ENCODE measurements around the gene FAM83G.
"Not testable (repeated sequence)": the region's sequence is repeated elsewhere in the genome, so short reads cannot be mapped to it uniquely, and the experiment has no call there.

- TF ChIP-seq REST (IDR thresholded peaks at IDR 0.05; ENCODE audit: low read depth, low read length); TAF1 (IDR thresholded peaks at IDR 0.05; ENCODE audit: borderline replicate concordance, low read depth, low read length); YY1 (IDR thresholded peaks at IDR 0.05; ENCODE audit: low read depth); ELF1 (IDR thresholded peaks at IDR 0.05): not testable (repeated sequence)
- TF ChIP-seq, protein P1, sequence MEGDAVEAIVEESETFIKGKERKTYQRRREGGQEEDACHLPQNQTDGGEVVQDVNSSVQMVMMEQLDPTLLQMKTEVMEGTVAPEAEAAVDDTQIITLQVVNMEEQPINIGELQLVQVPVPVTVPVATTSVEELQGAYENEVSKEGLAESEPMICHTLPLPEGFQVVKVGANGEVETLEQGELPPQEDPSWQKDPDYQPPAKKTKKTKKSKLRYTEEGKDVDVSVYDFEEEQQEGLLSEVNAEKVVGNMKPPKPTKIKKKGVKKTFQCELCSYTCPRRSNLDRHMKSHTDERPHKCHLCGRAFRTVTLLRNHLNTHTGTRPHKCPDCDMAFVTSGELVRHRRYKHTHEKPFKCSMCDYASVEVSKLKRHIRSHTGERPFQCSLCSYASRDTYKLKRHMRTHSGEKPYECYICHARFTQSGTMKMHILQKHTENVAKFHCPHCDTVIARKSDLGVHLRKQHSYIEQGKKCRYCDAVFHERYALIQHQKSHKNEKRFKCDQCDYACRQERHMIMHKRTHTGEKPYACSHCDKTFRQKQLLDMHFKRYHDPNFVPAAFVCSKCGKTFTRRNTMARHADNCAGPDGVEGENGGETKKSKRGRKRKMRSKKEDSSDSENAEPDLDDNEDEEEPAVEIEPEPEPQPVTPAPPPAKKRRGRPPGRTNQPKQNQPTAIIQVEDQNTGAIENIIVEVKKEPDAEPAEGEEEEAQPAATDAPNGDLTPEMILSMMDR (IDR thresholded peaks at IDR 0.05), result not testable (repeated sequence)
- TF ChIP-seq, protein P2, sequence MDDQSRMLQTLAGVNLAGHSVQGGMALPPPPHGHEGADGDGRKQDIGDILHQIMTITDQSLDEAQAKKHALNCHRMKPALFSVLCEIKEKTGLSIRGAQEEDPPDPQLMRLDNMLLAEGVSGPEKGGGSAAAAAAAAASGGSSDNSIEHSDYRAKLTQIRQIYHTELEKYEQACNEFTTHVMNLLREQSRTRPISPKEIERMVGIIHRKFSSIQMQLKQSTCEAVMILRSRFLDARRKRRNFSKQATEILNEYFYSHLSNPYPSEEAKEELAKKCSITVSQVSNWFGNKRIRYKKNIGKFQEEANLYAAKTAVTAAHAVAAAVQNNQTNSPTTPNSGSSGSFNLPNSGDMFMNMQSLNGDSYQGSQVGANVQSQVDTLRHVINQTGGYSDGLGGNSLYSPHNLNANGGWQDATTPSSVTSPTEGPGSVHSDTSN (IDR thresholded peaks at IDR 0.05), result not testable (repeated sequence)
These were observed 27.9 kb upstream of the FAM83G start for GRCh38 chr17:19032377-19032988.

All from SK-N-SH (cell line).